DOHH2 (cell line): Measurements from ENCODE around the gene KRTAP3-1.

Experiments used
- H3F3A ChIP-seq: fragments of 200-600 bp; sonication (generic), shearing (Covaris generic); 2 replicates; pipeline ENCODE4 v1.6.0; 2016; ENCODE audit warnings: antibody characterized with exemption, mild to moderate bottlenecking; ENCODE audit not compliant: control insufficient read depth, insufficient read depth
- H3K27ac ChIP-seq: fragments of 200-600 bp; sonication (generic); 2 replicates; pipeline ENCODE4 v1.5.1; 2014; ENCODE audit warnings: low read depth, mild to moderate bottlenecking, low read length, moderate library complexity
- H3K27me3 ChIP-seq: fragments of 200-600 bp; sonication (generic); 2 replicates; pipeline ENCODE4 v1.6.1; 2014; ENCODE audit warnings: mild to moderate bottlenecking, low read length, mixed read lengths; ENCODE audit not compliant: control insufficient read depth
- H3K36me3 ChIP-seq: fragments of 200-600 bp; sonication (generic); 2 replicates; pipeline ENCODE4 v1.6.1; 2014; ENCODE audit warnings: mild to moderate bottlenecking, low read length, moderate library complexity, mixed read lengths; ENCODE audit not compliant: control insufficient read depth
- H3K4me1 ChIP-seq: fragments of 200-600 bp; sonication (generic); 2 replicates; pipeline ENCODE4 v1.6.1; 2014; ENCODE audit warnings: mild to moderate bottlenecking, low read length, mixed read lengths; ENCODE audit not compliant: control insufficient read depth
- H3K4me2 ChIP-seq: fragments of 200-600 bp; sonication (generic); 2 replicates; pipeline ENCODE4 v1.6.0; 2014; ENCODE audit warnings: mild to moderate bottlenecking, low read length, moderate library complexity
- H3K4me3 ChIP-seq: fragments of 200-600 bp; sonication (generic); 2 replicates; pipeline ENCODE4 v1.5.1; 2014; ENCODE audit warnings: mild to moderate bottlenecking, low read length, mixed read lengths
- H3K79me2 ChIP-seq: fragments of 200-600 bp; sonication (generic); 2 replicates; pipeline ENCODE4 v1.6.1; 2014; ENCODE audit warnings: mild to moderate bottlenecking, low read length, mixed read lengths; ENCODE audit not compliant: control insufficient read depth
- H3K9me2 ChIP-seq: fragments of 200-600 bp; sonication (generic); replicated peaks from 2 replicates; pipeline ENCODE4 v1.6.1; 2014; ENCODE audit warnings: mild to moderate bottlenecking, low read length, mixed read lengths; ENCODE audit not compliant: control insufficient read depth
- H3K9me3 ChIP-seq: fragments of 200-600 bp; sonication (generic); 2 replicates; pipeline ENCODE4 v1.6.1; 2014; ENCODE audit warnings: antibody characterized with exemption, low read length, mixed read lengths; ENCODE audit not compliant: control insufficient read depth, insufficient read depth
- H4K20me1 ChIP-seq: fragments of 200-600 bp; sonication (generic); 2 replicates; pipeline ENCODE4 v1.6.0; 2014; ENCODE audit warnings: low read depth, mild to moderate bottlenecking, antibody characterized with exemption, low read length, moderate library complexity; ENCODE audit not compliant: control insufficient read depth, insufficient read depth
- CTCF ChIP-seq: fragments of 200-600 bp; sonication (generic); IDR thresholded peaks from one replicate; pipeline ENCODE4 v1.5.1; 2014; ENCODE audit warnings: antibody characterized with exemption, mild to moderate bottlenecking, low read depth, low read length; ENCODE audit not compliant: poor library complexity, severe bottlenecking
- EZH2phosphoT487 ChIP-seq: fragments of 200-600 bp; sonication (generic); IDR thresholded peaks from 2 replicates; pipeline ENCODE4 v1.6.1; 2017; ENCODE audit warnings: borderline replicate concordance, mild to moderate bottlenecking, antibody characterized with exemption, low read length, moderate library complexity, mixed read lengths

Gene KRTAP3-1

GRCh38 chr17:40996829-40997228, 12.1 kb downstream of the KRTAP3-1 start:
- no peak for TF ChIP-seq CTCF
- no peak for TF ChIP-seq EZH2phosphoT487
- Histone ChIP-seq H4K20me1 (no peaks in the 10 kb centered on the region), H3K9me3 (no peaks in the 10 kb centered on the region), H3K27me3 (peaks cover 32% of the 10 kb centered on the region), H3K4me2 (no peak overlapping the region), H3K4me1 (no peaks in the 10 kb centered on the region), H3K36me3 (no peaks in the 10 kb centered on the region), H3F3A (no peaks in the 10 kb centered on the region), H3K79me2 (no peaks in the 10 kb centered on the region), H3K27ac (no peak overlapping the region), H3K4me3 (no peak overlapping the region), H3K9me2 (no peaks in the 10 kb centered on the region)

GRCh38 chr17:40995116-40995515, 13.8 kb downstream of the KRTAP3-1 start:
- Histone ChIP-seq H3K4me1 (no peaks in the 10 kb centered on the region), H3K36me3 (no peaks in the 10 kb centered on the region)

DNA sequence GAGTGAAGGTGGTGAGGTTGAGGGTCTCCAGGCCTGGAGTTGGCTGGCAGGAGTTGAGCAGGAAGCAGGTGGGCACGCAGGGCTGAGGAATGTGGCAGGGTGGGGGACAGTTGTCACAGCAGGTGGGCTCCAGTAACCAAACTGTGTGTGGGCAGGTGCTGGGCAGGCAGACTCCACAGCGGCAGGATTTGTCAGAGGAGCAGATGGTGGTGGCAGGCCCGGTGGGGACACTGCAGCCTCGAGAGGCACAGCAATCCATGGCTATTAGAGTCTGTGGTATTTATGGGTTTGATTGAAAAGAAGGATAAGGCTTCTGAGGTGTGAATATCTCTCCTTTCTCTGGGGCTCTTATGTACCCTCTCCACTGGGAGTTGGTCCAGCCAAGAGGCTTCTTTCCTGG, 15.1 kb downstream of the KRTAP3-1 start, which contains the start of gene KRTAP3-3:
TSS of gene KRTAP3-3 (minus strand) at position 326 of the 400 bp plus-strand sequence. CDS start at position 259, 67 bp downstream.
- Histone ChIP-seq H3K79me2 (no peaks in the 10 kb centered on the region), H3K36me3 (no peaks in the 10 kb centered on the region), H3K4me3 (no peak within 1 kb of the TSS), H3K9me3 (no peaks in the 10 kb centered on the region), H3K4me2 (no peak within 1 kb of the TSS), H3K27me3 (peaks cover 30% of the 10 kb centered on the region), H3K9me2 (no peaks in the 10 kb centered on the region), H3K4me1 (no peaks in the 10 kb centered on the region), H4K20me1 (no peaks in the 10 kb centered on the region), H3F3A (no peaks in the 10 kb centered on the region), H3K27ac (no peak within 1 kb of the TSS)
- TF ChIP-seq EZH2phosphoT487 (no peak), CTCF (no peak)

More at GRCh38 chr17:40995116-40995515, 13.8 kb downstream of the KRTAP3-1 start:
- H3K79me2 ChIP-seq = no peaks in the 10 kb centered on the region
- H3K9me3 ChIP-seq = no peaks in the 10 kb centered on the region
- no peaks in the 10 kb centered on the region for H3K9me2 ChIP-seq
- TF ChIP-seq EZH2phosphoT487 (no peak), CTCF (no peak)
- no peak overlapping the region for H3K27ac ChIP-seq
- no peaks in the 10 kb centered on the region for H3F3A ChIP-seq
- H3K27me3 ChIP-seq = peaks cover 26% of the 10 kb centered on the region
- no peaks in the 10 kb centered on the region for H4K20me1 ChIP-seq
- H3K4me2 ChIP-seq = no peak overlapping the region
- no peak overlapping the region for H3K4me3 ChIP-seq
